LoVo (cell line): ENCODE measurements around the gene NEK6.

Experiments used
- DNase-seq: peaks from one replicate; pipeline ENCODE4 v3.0.0-alpha.2; 2016; ENCODE audit warnings: low spot score

Gene NEK6

GRCh38 chr9:124321935-124322334 is 64.2 kb downstream of the NEK6 start:
- DNase-seq, result no peak

GRCh38 chr9:124322618-124323432 is 65.1 kb downstream of the NEK6 start:
- DNase-seq, result no peak

DNA sequence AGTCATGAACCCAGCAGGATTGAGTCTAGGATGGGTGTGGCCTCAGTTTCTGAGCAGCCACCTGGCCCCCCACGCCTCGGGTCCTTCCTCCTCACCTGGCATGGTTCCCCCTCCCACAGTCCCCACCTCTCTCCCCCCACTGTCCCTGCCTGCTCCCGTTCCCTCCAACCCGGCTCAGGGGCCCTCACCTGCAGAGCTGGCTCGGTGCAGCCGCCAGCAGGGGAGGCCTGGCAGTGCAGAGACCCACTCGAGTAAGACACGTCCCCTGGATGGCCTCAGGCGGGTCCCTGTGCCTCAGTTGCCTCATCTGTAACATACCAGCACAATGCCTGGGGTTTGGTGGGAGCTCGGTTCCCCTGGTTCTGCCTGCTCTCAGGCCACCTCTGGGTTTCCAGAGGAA is 66.2 kb downstream of the NEK6 start:
- no peak for DNase-seq

GRCh38 chr9:124325816-124326215 is 68.1 kb downstream of the NEK6 start:
- no peak for DNase-seq

GRCh38 chr9:124326378-124326777 is 68.6 kb downstream of the NEK6 start:
- DNase-seq, result no peak

DNA sequence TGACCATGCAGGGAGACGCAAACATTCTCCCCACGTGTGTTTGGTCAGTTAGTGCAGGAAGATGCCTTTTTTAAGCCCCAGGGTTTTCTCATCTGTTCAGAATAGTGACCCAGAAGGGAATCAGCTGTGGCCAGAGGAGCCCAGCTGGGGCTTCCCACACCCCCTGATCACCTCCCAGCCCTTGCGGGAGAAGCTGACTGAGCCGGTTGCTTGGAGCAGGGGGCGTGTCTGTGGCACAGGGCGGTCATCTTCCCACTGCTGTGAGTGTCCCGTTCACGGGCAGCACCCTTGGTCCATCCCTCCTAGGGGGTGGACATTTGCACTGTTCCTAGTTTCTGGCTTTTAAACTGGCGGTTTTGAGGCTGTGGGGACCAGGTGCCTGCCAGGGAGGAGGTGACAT is 69.7 kb downstream of the NEK6 start:
- DNase-seq, result no peak

DNA sequence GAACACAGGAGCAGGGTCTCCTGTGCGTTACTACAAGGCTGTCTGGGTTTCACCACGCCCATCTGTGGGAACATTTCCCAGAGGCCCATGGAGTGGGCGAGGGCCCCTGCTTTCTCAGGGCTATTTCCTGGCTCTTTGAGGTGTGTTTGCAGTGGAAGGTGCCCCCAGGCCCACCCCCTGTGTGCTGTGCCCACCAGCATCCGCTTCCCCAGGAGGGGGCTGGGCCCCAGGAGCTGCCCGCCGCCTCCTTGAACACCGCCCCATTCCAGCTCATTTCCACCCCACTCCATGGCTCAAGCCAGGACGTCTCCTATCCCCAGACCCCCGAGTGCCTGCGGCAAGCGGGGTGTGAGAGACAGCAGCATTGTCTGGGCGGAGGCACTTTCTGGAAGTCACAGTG is 70.5 kb downstream of the NEK6 start:
- DNase-seq, result no peak

DNA sequence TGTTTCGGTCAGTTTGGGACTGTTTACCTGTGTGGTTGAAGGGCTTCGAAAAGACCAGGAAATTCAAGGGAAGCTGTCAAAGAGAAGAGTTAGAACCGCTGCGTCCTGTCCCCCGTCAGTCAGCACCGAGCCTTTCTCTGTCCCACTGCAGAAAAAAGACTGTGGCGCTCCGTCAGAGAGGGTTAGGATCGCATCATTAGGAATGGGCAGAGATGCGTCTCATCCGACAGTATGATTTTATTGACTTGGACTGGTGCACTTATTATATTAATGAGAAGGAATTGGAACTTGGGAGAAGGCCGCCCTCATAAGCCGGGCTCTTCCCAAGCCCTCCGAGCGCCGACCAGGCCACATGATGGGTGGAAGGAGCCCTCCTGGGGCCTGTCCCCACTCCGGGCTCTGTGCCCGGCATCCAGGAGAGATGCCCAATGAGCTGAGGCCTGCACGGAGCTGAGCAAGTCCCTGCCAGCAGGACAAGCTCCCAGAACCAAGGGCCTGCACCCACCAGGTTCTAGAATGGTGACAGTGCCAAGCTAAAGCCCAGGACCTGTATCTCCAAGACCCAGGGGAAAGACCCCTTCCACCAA is 71.5 kb downstream of the NEK6 start:
- DNase-seq, result no peak

GRCh38 chr9:124330011-124330697 is 72.4 kb downstream of the NEK6 start:
- DNase-seq, result no peak

DNA sequence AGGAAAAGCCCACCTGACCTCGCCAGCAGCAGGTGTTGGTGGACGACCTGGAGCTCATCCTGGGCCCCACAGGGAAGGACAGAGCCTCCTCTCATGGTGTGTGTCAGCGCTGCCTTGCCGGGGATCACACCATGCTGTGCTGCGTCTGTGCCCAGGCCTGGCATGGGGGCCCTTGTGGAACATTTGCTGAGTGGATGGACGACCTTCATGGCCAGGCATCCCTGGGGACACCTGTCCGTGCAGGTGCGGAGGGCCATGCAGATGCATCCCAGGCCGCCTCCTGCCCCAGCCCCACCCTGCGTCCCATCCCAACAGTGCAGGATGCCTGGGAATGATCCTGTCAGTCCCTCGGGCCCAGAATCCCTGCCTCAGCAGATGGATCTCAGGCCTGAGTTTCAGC is 73.8 kb downstream of the NEK6 start:
- no peak for DNase-seq

- DNase-seq, result no peak
Observed at GRCh38 chr9:124332361-124333202, 74.8 kb downstream of the NEK6 start.

- no peak for DNase-seq
Observed at GRCh38 chr9:124333203-124333579, 75.4 kb downstream of the NEK6 start.

GRCh38 chr9:124334568-124335319 is 77.0 kb downstream of the NEK6 start:
- DNase-seq, result no peak

- no peak for DNase-seq
Observed at GRCh38 chr9:124335320-124335707, 77.6 kb downstream of the NEK6 start.

DNA sequence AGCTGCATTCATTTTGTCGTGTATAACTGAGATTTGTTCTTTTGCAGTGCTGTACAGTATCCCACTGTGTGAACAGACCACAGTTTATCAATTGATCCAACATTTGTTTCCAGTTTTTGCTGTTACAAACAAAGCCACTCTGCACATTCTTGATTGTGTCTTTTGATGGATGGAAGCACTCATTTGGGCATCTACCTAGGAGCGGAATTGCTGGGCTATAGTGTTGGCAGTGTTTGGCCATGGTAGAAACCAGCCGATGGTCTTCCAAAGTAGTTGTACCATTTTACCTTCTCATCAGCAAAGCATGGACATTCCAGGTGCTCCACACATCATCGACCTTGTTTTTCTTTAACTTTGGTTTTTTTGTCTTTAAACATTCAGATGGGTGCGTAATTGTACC is 79.8 kb downstream of the NEK6 start:
- no peak for DNase-seq

DNA sequence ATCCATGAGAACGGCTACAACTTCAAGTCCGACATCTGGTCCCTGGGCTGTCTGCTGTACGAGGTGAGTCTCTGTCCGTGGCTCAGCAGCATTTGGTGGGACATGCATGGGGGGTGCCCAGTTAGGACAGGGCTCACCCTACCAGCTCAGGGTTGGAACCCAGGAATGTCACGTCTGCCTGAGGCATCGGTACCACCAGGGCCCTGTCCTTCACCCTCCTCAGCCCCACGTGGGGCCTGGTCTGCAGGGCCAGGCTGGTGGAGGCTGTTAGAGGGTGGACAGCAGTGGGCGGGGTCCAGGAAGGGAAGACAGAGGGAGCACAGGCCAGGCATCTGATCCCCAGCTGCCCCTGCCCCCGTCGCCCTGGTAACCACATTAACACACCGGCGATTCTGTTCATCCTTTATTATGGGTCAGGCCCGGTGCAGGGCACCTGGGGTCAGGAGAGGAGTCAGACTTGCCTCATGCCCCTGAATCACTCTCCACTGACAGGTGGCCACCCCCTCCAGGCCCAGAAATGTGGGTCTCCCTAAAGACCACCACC is 81.9 kb downstream of the NEK6 start:
- no peak for DNase-seq

DNA sequence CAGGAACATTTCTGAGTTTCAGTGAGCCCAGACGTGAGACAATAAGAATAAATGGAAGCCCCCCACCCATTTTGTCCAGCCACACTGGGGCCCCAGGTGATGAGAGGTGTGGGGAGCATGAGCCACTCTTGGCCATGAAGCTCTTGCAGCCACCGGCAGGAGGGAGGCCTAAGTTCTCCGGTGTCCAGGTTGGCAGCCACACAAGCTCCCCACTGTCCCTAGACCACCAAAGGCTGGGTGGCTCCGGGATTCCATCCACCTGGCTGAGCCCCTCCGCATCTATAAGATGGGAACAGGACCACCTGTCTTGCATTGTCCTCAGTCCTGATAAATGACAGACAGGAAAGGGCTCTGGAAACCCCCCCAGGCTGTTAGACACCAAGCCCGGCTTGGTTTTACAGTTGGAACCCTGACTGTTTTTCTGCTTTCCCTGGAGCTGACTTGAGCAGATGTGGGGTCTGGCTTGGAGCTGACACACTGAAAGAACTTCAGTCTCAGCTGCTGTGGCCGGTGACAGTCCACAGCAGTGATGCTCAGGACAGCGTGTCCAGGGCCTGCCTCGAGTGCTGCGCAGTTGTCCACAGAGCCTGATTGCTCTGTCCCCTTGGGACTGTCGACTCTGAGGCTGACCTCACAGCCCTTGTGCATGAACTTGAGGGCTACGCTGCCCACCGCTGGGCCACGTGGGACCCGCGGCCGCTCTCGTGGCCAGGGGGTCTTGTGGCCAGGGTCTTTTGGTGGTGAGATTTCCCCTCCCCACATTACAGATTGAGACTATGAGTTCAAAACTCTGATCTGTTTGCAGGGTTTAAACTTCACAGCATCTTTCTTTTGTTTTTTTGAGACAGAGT is 82.7 kb downstream of the NEK6 start:
- no peak for DNase-seq

GRCh38 chr9:124341455-124342170 is 83.9 kb downstream of the NEK6 start:
- DNase-seq, result no peak

DNA sequence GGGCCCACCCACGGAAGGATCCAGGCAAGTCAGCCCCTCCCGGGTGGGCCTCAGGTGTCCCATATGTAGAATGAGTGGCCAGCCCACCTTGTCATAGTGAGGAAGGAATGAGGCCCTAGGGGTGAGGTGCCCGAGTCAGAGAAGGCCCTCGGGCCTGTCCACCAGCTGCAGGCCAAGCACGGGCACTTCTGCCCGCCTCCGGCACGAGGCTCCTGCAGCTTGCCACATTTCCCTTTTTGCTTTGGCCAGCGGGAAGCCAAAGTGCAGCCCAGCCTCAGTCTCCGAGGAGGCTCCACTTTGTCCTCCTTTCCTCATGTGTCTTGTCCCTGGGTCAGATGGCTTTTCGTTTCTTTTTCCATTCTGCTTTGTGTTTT is 84.6 kb downstream of the NEK6 start:
- DNase-seq, result no peak
